HG03280 (cell line): Measurements from ENCODE around the gene TMEFF1.

Experiments
- ATAC-seq: cut with Tn5 transposase; IDR thresholded peaks from one replicate; pipeline ENCODE4 v1.9.1; 2021; ENCODE audit warnings: mild to moderate bottlenecking, moderate library complexity; ENCODE audit not compliant: unreplicated experiment

Gene TMEFF1

DNA sequence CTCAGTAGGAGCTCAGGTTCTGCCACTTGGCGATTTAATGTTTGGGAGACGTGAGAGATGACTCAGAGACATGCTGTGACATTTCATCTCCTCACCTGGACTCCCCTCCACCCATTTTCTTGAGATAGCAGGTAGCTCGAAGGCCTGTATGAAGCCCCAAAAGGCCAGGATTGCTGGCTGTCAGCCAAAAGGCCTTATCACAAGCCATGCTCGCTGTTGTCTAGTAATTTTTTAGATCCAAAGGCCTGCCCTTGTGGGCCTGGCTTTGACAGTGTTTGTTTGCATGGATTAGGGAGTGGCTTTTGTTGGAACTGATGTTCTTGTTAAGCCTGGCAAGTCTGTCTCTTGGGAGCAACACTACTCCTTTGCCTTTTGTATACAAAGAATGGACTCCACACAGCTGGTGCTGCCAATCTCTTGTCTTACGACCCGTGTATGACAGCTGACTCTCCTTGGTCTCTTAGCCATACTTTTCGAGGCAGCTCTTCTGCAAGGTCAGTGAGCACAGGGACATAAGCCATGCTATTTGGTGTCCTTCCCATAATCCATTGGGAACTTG, 127.7 kb downstream of the TMEFF1 start:
- no peak for ATAC-seq

DNA sequence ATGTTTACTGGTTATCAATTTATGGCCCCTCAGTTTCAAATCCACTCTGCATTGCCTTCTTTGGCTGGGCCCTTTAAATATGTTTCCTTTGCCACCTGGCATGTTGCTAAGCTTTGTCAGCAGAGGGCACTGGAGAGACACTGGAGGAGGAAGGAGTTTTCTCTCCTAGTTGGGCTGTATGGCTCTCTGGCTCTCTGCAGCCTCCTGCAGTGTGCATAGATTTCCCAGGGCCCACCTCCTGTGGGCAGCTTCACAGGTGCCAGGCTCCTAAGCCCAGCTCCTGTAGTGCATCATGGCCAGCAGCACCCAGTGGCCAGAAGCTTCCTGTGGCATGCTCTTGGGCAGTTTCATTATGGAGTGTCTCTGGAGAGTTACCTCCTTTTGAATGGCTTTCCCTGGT, 128.3 kb downstream of the TMEFF1 start:
- no peak for ATAC-seq

DNA sequence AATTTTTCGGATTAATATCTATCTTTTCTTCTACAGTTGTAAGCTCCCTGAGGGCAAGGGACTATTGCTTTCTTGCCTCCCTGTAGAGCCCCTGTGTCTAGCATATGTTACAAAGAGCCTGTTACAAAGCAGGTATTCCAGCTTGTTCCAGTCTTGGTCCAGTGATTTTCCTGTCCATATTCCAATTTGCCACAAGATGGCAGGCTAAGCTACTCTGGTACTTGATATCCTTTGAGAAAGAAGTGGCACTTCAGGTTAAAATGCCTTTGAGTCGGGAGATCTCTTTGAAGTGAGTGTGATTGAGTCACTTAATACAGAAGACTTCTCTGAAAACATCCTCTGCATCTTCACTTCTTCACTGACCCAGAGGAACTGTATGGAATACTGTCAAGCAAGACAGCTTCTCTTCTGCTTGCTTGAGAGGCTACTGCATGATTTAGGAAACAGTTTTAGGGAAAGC, 129.4 kb downstream of the TMEFF1 start:
- ATAC-seq: no peak

DNA sequence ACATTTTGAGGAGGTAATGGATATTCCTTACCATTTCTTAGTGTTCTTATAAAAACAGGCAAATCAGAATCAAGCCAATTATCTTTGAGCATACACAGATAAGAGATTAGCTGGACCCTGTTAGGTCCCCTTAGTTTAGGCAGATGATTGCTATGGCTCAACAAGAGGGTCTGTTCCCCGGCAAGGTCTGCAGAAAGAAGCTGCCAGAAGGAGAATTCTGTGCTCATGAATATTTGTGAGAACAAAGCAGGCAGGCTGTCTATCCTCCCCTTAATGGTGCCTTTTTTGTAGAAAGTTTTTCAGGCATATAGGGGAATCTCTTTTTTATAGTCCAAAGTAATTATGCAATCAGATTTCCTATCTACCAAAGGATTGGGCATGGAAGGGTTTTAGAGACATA, 132.5 kb downstream of the TMEFF1 start:
- ATAC-seq: no peak

DNA sequence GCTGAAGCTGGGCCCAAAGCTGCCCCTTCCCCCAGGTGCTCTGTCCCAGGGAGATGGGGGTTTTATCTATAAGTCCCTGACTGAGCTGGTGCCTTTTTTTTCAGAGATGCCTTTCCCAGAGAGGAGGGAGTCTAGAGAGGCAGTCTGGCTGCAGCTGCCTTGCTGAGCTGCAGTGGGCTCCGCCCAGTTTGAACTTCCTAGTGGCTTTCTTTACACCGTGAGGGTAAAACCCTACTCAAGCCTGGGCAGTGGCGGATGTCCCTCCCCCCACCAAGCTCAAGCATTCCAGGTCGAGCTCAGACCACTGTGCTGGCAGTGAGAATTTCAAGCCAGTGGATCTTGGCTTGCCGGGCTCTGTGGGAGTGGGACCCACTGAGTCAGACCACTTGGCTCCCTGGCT, 146.2 kb downstream of the TMEFF1 start:
- ATAC-seq: no peak

- ATAC-seq: no peak
Measured at GRCh38 chr9:100619665-100620064, 146.7 kb downstream of the TMEFF1 start.

DNA sequence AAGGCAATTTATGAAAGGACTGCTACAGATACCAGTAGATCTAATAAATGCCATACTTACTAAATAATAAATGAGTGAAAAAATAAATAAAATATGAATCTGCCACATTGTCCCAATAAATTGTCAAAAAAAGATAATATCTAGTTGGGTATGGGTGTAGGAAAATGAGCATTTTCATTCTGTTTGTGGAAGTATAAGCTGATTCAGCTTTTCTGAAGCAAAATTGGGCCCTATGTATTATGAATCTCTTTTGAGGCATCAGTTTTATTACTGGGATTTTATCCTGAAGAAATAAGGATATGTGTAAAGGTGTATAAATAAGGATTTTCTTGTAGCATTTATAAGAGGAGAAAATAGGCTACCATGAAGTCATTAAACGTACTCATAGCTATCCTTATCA, 151.0 kb downstream of the TMEFF1 start:
- ATAC-seq: no peak

DNA sequence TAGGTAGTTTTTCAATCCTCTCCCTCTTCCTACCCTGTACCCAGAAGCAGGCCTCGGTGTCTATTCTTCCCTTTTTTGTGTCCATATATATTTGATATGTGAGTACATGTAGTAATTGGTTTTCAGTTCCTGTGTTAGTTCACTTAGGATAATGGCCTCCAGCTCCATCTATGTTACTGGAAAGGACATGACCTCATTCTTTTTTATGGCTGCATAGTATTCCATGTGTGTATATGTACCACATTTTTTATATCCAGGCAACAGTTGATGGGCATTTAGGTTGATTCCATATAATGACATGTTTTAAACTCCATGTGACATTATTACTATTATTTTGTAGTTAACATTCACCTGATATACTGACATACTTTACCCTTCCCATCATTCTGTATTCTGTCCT, 154.0 kb downstream of the TMEFF1 start:
- no peak for ATAC-seq
